HG03135 (cell line): ENCODE data around the gene CAP2.
"Not testable (repeated sequence)": the region's sequence is repeated elsewhere in the genome, so short reads cannot be mapped to it uniquely, and the experiment has no call there.

Experiments used
- ATAC-seq: cut with Tn5 transposase; IDR thresholded peaks from one replicate; pipeline ENCODE4 v1.9.1; 2021; ENCODE audit warnings: mild to moderate bottlenecking, moderate library complexity; ENCODE audit not compliant: unreplicated experiment

The CAP2 gene

GRCh38 chr6:17574866-17575560 is 181.6 kb downstream of the CAP2 start:
- ATAC-seq = no peak

DNA sequence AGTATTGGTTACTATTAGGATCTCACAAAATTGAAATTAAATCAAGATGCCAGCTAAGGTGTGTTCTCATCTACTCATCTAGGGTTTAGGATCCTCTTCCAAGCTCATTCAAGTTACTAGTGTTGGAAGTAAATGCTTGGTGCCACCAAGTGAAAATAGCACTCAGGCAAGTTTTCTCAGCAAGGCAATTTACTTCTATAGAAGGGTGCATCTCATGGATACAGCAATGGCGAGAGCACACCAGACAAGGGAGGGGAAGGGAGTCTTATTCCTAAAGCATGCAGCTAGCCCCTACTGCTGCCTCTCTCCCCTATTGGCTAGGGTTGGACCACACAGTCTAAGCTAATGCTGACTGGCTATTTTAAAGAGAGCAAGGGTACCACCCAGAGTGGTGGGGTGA is 183.7 kb downstream of the CAP2 start:
- no peak for ATAC-seq

DNA sequence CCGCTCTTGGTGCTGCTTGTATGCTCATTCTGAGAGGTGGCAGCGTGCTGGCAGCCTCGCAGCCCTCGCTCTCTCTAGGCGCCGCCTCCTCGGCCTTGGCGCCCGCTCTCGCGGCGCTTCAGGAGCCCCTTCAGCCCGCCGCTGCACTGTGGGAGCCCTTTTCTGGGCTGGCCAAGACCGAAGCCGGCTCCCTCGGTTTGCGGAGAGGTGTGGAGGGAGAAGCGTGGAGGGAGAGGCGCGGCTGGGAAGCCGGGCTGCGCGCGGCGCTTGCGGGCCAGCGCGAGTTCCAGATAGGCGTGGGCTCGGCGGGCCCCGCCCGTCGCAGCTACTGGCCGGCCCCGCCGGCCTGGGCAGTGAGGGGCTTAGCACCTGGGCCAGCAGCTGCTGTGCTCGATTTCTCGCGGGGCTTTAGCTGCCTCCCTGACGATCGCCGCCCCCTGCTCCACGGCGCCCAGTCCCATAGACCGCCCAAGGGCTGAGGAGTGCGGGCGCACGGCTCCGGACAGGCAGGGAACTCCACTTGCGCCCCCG is 187.2 kb downstream of the CAP2 start:
- no peak for ATAC-seq

DNA sequence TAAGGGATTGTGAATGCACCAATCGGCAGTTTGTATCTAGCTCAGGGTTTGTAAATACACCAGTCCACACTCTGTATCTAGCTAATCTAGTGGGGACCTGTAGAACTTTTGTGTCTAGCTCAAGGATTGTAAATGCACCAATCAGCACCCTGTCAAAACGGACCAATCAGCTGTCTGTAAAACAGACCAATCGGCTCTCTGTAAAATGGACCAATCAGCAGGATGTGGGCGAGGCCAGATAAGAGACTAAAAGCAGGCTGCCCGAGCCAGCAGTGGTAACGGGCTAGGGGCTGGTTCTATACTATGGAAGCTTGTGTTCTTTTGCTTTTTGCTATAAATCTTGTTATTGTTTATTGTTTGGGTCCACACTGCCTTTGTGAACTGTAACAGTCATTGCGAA is 187.9 kb downstream of the CAP2 start:
- not testable (repeated sequence) for ATAC-seq

GRCh38 chr6:17583811-17584210 is 190.4 kb downstream of the CAP2 start:
- no peak for ATAC-seq

- ATAC-seq = no peak
Measured at GRCh38 chr6:17584241-17584803, 190.9 kb downstream of the CAP2 start.

DNA sequence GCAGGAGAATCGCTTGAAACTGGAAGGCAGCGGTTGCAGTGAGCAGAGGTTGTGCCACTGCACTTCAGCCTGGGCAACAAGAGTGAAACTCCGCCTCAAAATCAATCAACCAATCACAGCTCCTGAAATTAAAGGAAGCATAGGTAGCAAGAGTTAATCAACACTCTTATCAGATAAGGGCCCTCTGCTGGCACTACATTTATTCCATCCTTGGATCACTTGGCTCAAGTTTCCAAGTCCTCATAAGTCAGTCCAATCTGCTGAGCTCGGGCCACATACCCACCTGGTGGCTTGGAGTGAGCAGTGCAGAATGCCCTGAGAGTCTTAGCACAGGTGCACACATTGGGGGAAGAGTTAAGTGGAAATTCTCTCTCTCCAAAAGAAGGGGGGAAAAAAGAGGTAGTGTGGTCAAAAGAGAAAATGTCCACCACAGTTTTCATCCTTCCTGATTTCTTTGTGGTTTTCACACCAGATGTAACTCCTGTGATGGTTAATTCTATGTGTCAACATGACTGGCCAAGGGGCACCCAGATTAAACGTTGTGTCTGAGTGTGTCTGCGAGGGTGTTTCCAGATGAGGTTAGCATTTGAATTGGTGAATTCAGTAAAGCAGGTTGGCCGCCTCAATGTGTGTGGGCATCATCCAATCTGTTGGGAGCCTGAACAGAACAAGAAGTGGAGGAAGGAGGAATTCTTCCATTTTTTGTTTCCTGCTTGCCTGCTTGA is 192.5 kb downstream of the CAP2 start:
- ATAC-seq = no peak

DNA sequence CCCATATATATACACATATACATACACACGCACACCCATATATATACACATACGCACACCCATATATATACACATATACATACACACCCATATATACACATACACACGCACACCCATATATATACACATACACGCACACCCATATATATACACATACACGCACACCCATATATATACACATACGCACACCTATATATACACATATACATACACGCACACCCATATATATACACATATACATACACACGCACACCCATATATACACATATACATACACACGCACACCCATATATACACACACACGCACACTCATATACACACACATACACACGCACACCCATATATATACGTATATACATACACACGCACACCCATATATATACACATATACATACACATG is 193.2 kb downstream of the CAP2 start:
- not testable (repeated sequence) for ATAC-seq

DNA sequence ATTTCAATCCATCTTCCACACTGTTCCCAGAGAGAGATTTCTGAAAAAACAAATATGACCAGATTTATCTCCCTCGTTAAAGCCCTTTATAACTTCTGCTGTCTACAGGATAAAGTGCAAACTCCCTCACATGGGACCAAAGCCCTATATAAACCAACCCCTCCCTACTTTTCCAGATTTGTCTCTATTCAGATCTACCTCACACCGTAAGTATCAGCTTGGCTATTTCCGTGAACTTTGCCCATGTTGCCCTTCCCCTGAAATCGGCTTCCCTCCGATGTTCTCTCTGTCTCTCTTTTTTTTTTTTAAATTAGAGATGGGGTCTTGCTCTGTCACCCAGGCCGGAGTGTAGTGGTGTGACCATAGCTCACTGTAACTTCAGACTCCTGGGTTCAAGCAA is 194.6 kb downstream of the CAP2 start:
- ATAC-seq = no peak

- ATAC-seq = peak; percentile 49
Measured at GRCh38 chr6:17589406-17590096, 196.2 kb downstream of the CAP2 start.

DNA sequence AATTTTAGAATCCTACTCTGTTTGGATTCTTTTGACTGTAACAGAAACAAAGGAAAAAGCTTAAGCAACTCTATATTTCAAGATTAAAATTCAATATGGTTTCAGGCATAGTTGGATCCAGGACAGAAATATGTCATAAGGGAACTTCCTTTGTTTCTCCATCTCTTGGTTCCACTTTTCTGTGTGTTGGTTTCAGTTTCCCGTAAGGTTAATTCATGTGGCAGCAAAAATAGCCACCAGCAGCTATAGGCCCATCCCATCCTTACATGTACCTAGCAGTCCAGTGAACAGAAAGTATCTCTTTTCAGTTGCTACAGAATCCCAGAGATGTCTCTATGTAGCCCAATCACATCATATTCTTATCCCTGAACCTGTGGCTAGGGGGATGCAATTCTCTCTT is 197.9 kb downstream of the CAP2 start:
- ATAC-seq = no peak

GRCh38 chr6:17593246-17593645 is 199.9 kb downstream of the CAP2 start:
- ATAC-seq = no peak

- ATAC-seq = no peak
Measured at GRCh38 chr6:17596085-17596484, 202.7 kb downstream of the CAP2 start.

DNA sequence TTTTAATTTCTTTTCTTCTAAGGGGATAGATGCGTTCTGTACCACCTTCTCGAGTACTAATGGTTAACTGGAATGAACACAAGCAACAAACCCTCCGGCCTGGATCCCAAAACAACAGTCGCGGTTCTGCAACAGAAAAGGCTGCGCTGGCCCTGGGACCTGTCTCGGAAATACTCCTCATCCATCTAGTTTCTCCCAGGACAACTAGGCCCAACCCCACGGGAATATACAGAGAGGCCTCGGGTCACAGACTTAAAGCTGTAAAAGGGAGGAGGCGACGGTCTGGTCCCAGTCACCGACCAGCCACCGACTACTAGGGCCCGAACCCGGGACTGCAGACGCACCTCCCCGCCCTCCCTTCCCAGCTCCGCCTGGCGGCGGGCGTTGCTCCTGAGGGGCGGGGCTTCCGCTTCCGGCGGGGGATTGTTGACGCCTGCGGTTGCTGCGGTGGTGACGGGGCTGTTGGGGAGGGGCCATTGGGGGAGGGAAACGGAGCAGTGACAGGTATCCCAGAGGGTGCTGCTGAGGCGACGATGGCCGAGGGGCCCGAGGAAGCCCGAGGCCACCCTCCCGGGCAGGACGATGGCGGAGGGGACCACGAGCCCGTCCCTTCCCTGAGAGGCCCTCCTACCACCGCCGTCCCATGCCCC is 206.6 kb downstream of the CAP2 start, which contains the start of gene FAM8A1:
Gene FAM8A1 (plus strand): TSS at position 426 of the 650 bp plus-strand sequence. CDS start 108 bp downstream, at position 534.
- ATAC-seq = peak; percentile 71

GRCh38 chr6:17600527-17601385 is 207.4 kb downstream of the CAP2 start:
- ATAC-seq = peak; percentile 60

DNA sequence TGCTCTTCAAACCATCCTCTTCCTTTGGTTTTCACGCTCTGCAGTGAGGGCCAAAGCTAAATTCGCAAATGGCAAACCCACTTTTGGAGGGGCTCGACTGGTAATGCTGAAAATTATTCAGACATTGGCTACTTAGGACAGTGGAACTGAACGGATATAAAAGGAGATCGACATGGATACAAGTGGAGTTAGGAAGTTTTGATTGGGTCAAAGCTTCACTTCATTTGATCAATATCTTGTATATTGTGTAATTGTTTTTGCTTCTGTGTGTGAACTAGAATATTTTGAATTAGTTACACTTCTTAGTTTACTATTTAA is 207.9 kb downstream of the CAP2 start:
- no peak for ATAC-seq

DNA sequence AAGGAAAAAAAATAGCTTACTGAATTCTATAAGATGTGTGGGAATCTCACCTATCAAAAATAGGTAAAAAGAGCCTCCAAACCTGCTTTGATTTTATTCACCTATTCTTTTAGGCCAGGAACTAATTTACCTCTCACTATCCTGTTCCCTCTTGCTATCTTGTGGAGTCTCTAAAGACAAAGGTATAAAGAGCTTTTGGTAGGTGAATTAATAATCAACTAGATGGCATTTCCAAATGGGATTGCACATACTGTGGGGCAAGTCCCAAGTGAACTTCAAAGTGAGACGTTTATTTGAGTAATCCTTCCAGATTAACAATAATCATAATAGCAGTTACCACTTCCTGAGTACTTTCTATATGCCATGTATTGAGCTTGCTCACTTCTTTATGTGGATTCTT is 209.5 kb downstream of the CAP2 start:
- no peak for ATAC-seq

DNA sequence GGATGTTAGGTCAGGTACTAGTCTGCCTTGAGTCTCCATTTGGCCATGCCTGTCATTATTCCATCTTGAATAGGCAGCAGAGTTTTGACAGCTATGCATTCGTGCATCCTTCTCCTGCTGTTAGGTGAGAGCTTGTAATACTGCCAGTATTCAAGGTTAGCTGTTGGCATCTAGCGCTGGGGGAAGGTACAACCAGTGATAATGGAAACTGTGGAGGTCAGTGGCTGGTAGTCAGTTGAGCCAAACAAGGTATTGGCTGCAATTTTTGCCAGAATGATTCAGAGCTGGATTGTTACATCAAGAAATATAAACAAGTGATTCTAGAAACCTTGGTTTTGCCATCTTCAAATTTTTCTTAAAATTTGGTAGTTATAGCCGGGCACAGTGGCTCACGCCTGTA is 213.2 kb downstream of the CAP2 start:
- no peak for ATAC-seq
